ENCODE results near the gene RAB7A.

GRCh38 chr3:128735884-128736283, 9.9 kb downstream of the RAB7A start:
- no peak for TF ChIP-seq EP300 (IDR thresholded peaks at IDR 0.05; ENCODE audit: low read depth)
- no peak for TF ChIP-seq CTCF (IDR thresholded peaks at IDR 0.05)
